Uterus (tissue), 4 donors: ENCODE measurements around the gene C1R. TPM values are rescaled to one million over a fixed set of nuclear protein-coding genes. Genes with fewer than 3 reads are reported as not detected.
A peak's percentile ranks its signal among the peaks of the same experiment; 100 is the strongest.

ENCODE experiments used
- DNase-seq, 2 donors: peaks; one replicate each; pipeline ENCODE4 v3.0.0-alpha.2; 2019 to 2020
- H3K27ac ChIP-seq, 2 donors: fragments of 200-600 bp; sonication (generic); 1 replicate in 1 of 2; 2 replicates in 1 of 2; pipeline ENCODE4 v1.5.1; 2016 to 2018
- H3K27me3 ChIP-seq, 2 donors: fragments of 200-600 bp; sonication (generic); one replicate each; pipeline ENCODE4 v1.5.1; 2018 to 2019; ENCODE audit warnings: control low read depth in 1 of 2
- H3K36me3 ChIP-seq, 2 donors: fragments of 200-600 bp; sonication (generic); one replicate each; pipeline ENCODE4 v1.5.1; 2019; ENCODE audit warnings: control low read depth in 1 of 2
- H3K4me1 ChIP-seq, 2 donors: fragments of 200-600 bp; sonication (generic); one replicate each; pipeline ENCODE4 v1.5.1; 2018 to 2019; ENCODE audit warnings: control low read depth in 1 of 2
- H3K4me3 ChIP-seq, 2 donors: fragments of 200-600 bp; sonication (generic); 1 replicate in 1 of 2; 2 replicates in 1 of 2; pipeline ENCODE4 v1.5.1; 2018 to 2019; ENCODE audit warnings: mild to moderate bottlenecking in 1 of 2
- H3K9me3 ChIP-seq, 2 donors: fragments of 200-600 bp; sonication (generic); one replicate each; pipeline ENCODE4 v1.5.1; 2019; ENCODE audit warnings: control low read depth in 1 of 2
- CTCF ChIP-seq, 4 experiments: fragments of 200-600 bp in 2 of 4; fragments of 450-650 bp in 2 of 4; sonication (generic) in 2 of 4; IDR thresholded peaks; one replicate each; pipeline ENCODE4 v1.5.1; 2016 to 2019; ENCODE audit warnings: antibody characterized with exemption in 4 of 4, mild to moderate bottlenecking in 2 of 4, moderate library complexity in 1 of 4
- POLR2A ChIP-seq, 2 donors: fragments of 450-650 bp; IDR thresholded peaks; one replicate each; pipeline ENCODE4 v1.6.1; 2016; ENCODE audit warnings: antibody characterized with exemption in 2 of 2, mild to moderate bottlenecking in 1 of 2, moderate library complexity in 1 of 2
- intact Hi-C: fragments of 100-400 bp; cut with DNase I; formaldehyde crosslinking; loops from one replicate; pipeline ENCODE4 v1.15.1; 2023; ENCODE audit warnings: low total_unique reads
- total RNA-seq, 4 donors: library from RNA; depleted of rRNA in 3 of 4; stranded (reverse); fragments of >200 nt in 3 of 4; gene quantifications; one replicate each; pipeline versions ENCODE4 v1.1.0 to v1.2.4, GENCODE V29; 2014 to 2023
- donor health status: DM: yes; HTN: yes; CAD: no.

Gene C1R
- total RNA-seq, 4 donors from 2014 or later, result 128 to 571 (median 411) TPM

GRCh38 chr12:7102582-7102981, 10.3 kb upstream of the C1R start:
- Histone ChIP-seq H3K4me1 (no peaks in the 10 kb centered on the region), H3K4me3 (no peak overlapping the region), H3K27ac (no peak overlapping the region), H3K36me3 (no peaks in the 10 kb centered on the region), H3K9me3 (no peaks in the 10 kb centered on the region), H3K27me3 (no peaks in the 10 kb centered on the region)
- intact Hi-C loops, result no loop called here
- no peak for DNase-seq
- TF ChIP-seq CTCF (IDR thresholded peaks at IDR 0.05), result no peak
- no peak for TF ChIP-seq POLR2A (IDR thresholded peaks at IDR 0.05)

GRCh38 chr12:7101694-7102131, 9.5 kb upstream of the C1R start:
- no peak for DNase-seq
- peak overlapping the region; percentile 3 to 27 for H3K27ac ChIP-seq
- intact Hi-C loops, result no loop called here
- no peak overlapping the region for H3K4me3 ChIP-seq
- H3K36me3 ChIP-seq, result no peaks in the 10 kb centered on the region
- no peaks in the 10 kb centered on the region for H3K9me3 ChIP-seq
- TF ChIP-seq POLR2A (IDR thresholded peaks at IDR 0.05), result no peak
- TF ChIP-seq CTCF (IDR thresholded peaks at IDR 0.05), result no peak
- no peaks in the 10 kb centered on the region for H3K4me1 ChIP-seq
- H3K27me3 ChIP-seq, result no peaks in the 10 kb centered on the region

- H3K36me3 ChIP-seq, result no peaks in the 10 kb centered on the region
- H3K27me3 ChIP-seq, result no peaks in the 10 kb centered on the region
- DNase-seq, result no peak
- intact Hi-C loops, result no loop called here
- H3K4me3 ChIP-seq, result no peak overlapping the region
- TF ChIP-seq POLR2A (IDR thresholded peaks at IDR 0.05) (no peak), CTCF (IDR thresholded peaks at IDR 0.05) (no peak)
- H3K27ac ChIP-seq, result peak overlapping the region; percentile 27 to 46
- no peaks in the 10 kb centered on the region for H3K9me3 ChIP-seq
- no peaks in the 10 kb centered on the region for H3K4me1 ChIP-seq
Measured at GRCh38 chr12:7101047-7101693, 8.9 kb upstream of the C1R start.

GRCh38 chr12:7100239-7100638, 8.0 kb upstream of the C1R start:
- no peaks in the 10 kb centered on the region for H3K9me3 ChIP-seq
- H3K4me1 ChIP-seq, result no peaks in the 10 kb centered on the region
- no peak for DNase-seq
- no peak for TF ChIP-seq POLR2A (IDR thresholded peaks at IDR 0.05)
- no peak for TF ChIP-seq CTCF (IDR thresholded peaks at IDR 0.05)
- no peaks in the 10 kb centered on the region for H3K36me3 ChIP-seq
- no peak overlapping the region for H3K27ac ChIP-seq
- H3K27me3 ChIP-seq, result no peaks in the 10 kb centered on the region
- intact Hi-C loops, result no loop called here
- H3K4me3 ChIP-seq, result no peak overlapping the region

- H3K27ac ChIP-seq, result no peak overlapping the region
- no peak overlapping the region for H3K4me3 ChIP-seq
- no peaks in the 10 kb centered on the region for H3K4me1 ChIP-seq
- H3K9me3 ChIP-seq, result no peaks in the 10 kb centered on the region
- no peak for DNase-seq
- H3K36me3 ChIP-seq, result no peaks in the 10 kb centered on the region
- intact Hi-C loops, result no loop called here
- TF ChIP-seq CTCF (IDR thresholded peaks at IDR 0.05) (no peak), POLR2A (IDR thresholded peaks at IDR 0.05) (no peak)
- no peaks in the 10 kb centered on the region for H3K27me3 ChIP-seq
Measured at GRCh38 chr12:7099290-7099996, 7.2 kb upstream of the C1R start.
